ENCODE measurements around the gene CLNS1A.
"Not testable (repeated sequence)": the region's sequence is repeated elsewhere in the genome, so short reads cannot be mapped to it uniquely, and the experiment has no call there.

CLNS1A gene

DNA sequence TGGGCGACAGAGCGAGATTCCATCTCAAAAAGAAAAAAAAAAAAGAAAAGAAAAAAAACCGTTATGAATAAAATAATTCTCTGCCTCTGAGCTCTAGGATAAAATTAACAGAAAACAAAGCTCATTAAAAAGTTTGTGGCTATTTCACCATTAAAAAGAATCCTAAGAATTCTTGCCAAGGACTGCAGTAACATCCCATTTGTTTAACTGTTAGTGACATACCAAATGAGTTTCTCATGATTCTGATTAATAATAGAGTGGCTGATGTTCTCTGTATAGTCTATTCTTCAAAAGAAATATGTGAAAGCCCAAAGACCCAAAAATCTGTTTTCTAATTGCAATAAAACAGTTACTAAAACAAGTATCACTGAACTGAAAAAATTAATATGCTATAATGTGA is 19.7 kb downstream of the CLNS1A start:
- DNase-seq: no peak

DNA sequence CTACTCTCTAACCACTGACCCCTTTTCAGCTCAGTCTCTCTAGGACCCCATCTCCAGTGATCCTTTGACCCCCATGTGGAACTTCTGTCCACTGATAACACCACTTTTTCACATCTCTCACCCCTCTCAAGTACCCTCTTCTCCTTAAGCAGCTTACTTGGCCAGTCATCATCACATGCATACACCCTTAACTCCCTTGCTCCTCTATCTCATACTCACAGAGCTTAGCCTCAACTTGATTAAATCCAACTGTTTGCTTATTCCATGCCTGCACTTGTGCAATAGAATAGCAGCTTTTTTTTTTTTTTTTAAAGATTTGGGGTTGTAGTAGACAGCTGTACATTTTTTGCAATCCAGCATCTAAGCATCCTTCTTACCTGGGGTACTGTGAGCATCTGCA is 25.7 kb downstream of the CLNS1A start:
- DNase-seq: no peak

DNA sequence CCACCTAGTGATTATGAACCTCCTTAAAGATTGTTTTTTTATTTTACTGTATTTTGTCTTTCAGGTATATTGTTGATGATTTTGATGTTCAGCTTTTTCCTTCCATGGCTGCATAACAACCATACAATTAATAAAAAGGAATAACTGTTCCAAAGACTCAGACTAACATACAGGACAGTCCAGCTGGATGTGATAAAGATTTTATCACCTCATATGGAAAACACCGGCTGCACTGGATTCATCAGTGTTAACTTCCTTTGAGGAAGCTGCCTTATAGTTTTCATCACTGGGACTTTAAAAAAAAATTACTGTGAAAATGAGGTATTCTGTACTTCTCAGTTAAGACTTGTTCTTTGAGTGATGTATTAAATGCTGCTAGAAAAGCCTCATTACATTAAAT is 28.4 kb downstream of the CLNS1A start:
- no peak for DNase-seq

DNA sequence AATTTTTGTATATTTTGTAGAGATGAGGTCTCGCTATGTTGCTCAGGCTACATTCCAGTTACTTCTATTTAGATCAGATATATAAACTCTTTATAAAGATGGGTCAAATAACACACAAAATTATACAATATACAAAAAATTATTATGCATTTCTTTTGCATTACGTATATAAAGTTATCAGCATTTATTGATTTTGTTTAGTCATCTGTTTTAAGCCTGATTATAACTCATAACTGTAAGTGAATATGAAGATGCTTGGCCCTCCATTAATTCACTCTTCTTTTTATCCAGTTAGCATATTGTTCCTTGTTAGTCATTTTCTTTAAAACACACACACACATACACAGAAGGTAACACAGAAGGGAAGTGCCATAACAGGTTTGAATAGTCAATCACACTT is 33.3 kb downstream of the CLNS1A start:
- no peak for DNase-seq

DNA sequence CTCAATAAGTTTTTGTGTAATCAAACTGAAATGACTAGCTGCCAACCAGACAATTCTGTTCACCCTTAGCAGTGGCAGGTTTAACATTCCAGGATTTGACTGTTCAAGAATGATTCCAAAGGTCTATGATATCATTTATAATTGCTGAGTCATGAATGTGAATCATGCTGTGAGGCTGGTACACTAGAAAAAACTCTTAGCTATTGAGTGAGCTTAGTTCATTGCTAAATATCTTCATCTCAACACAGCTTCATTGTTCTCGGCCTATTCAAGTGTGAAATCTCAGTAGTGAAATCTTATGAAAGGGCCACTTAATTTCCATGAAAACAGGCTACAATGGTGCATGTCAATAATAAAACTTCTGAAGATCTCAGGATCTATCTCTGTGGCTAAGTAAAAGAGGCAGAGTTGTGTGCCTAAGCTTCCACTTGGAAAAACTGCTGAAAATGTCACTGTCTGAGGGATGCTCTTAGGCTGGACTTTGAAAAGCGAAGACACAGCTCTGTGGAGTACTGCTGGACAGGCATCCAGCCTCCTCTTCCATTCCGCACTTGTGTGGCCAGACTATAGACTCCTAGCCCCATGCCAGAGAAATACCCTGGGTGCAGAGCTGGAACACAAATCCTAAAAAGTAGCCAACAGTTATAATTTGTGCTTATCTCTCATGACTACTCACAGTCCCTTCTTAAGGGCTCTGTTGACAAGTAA is 35.1 kb downstream of the CLNS1A start:
- no peak for DNase-seq

DNA sequence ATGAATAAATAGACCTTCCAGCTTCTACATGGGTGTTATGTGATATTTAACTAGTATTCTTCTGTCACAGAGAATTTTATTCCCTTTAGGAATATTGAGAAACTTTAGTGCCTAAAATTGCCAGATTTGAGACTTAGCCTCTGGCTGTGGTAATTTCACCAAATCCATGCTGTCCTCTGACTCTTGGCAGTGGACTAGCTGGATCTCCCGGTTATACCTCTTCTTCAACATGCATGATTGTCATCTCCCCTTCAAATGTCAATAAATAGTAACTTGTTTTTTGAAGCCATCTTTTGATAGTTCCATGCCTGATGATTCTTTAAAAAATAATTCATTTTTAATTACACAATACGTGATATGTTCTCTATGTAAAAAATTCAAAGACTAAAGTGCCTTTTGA is 39.4 kb downstream of the CLNS1A start:
- DNase-seq: no peak

DNA sequence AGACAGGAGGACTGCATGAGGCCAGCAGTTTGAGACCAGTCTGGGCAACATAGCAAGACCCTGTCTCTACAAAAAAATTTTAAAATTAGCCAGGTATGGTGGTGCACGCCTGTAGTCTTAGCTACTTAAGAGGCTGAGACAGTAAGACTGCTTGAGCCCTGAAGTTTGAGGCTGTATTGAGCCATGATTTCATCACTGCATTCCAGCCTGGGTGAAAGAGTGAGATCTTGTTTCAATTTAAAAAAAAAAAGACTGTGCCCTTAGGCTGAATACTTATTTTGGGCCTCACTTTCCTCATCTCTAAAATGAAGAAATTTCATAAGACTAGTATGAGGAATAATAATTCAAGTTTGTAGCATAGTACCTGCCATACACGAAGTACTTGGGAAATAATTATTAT is 41.0 kb downstream of the CLNS1A start:
- DNase-seq: no peak

DNA sequence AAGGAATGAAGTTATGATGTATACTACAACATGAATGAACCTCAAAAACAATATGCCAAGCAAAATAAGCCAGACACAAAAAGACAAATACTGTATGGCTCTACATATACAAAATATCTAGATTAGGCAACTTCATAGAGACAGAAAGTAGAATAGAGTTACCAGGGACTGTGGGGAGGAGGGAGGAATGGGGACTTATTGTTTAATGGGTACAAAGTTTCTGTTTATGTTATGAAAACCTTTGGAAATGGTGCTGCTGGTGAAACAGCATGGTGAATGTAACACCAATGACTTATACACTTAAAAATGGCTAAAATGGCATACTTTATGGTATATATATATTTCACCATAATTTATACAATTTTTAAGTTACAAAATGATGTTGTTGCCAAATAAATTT is 43.7 kb downstream of the CLNS1A start:
- no peak for DNase-seq

DNA sequence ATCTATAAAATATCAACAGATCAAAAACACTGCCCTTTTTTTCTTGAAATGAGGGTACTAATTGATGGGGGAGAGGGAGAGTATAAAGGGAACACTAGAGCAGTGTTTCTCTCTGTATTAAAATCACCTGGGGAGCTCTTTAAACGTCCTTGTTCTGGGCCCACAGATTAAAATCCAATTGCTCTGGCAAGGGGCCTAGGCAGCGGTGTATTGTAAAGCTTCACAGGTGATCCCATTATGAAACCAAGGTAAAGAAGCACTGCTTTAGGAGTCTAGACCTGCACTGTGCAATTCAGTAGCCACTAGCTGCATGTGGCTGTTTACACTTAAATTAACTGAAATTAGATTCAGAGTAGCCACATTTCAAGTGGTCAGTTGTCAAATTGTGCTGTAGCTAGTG is 44.9 kb downstream of the CLNS1A start:
- no peak for DNase-seq

DNA sequence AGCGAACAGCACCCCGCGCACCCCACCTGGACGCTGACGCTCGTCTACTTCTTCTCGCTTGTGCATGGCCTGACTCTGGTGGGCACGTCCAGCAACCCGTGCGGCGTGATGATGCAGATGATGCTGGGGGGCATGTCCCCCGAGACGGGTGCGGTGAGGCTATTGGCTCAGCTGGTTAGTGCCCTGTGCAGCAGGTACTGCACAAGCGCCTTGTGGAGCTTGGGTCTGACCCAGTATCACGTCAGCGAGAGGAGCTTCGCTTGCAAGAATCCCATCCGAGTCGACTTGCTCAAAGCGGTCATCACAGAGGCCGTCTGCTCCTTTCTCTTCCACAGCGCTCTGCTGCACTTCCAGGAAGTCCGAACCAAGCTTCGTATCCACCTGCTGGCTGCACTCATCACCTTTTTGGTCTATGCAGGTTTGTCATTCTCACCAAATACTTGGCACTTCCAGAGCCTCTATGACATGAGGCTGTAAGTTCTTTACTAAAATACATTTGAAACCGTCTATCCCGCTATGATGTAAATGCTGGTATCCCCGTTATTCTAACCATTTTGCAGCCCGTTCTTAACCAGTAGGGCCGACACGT is 47.3 kb downstream of the CLNS1A start:
- DNase-seq: peak; percentile 13

DNA sequence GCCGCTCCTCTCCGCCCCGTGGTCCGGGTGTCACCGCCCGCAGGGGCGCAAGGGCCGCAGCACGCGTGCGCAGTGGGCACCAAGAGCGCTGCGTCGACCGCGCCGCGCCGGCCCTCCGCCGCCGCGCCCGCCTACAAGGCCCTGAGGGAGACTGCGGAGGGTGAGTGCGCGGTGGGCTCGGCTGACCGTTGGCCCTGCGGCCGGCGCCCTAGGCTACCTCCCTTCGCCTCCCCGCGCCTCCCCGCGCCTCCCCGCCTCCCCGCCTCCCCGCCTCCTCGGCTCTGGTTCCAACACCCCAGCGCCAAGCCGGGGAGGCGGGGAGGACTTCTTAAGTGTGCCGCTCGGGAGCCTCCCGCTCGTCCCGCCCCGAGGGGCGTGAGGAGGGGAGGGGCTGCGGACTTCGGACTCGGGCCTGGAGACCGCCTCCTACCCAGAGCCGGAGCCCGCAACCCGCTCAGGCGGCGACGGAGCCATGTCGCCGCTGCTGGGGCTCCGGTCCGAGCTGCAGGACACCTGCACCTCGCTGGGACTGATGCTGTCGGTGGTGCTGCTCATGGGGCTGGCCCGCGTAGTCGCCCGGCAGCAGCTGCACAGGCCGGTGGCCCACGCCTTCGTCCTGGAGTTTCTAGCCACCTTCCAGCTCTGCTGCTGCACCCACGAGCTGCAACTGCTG is 47.9 kb downstream of the CLNS1A start, which contains the start of gene AQP11:
AQP11 (plus strand) TSS at position 433 of the 673 bp plus-strand sequence; CDS start at position 473, 40 bp downstream.
- peak; percentile 82 for DNase-seq

DNA sequence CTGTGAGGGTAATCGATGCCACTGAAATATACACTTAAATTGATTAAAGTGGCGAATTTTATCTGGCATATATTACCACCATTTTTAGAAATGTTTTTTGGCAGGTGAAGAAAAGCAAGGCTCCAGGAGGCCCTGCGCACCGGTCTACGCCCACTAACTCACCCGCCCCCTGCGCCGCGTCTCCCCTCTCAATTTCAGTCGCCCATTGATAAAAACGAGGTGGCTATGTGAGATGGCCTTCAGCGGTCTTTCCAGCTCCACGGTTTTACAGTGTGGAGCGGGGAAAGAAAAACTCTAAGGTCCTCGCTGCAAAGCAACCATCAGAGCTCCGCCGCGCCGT is 48.4 kb downstream of the CLNS1A start:
- no peak for DNase-seq

DNA sequence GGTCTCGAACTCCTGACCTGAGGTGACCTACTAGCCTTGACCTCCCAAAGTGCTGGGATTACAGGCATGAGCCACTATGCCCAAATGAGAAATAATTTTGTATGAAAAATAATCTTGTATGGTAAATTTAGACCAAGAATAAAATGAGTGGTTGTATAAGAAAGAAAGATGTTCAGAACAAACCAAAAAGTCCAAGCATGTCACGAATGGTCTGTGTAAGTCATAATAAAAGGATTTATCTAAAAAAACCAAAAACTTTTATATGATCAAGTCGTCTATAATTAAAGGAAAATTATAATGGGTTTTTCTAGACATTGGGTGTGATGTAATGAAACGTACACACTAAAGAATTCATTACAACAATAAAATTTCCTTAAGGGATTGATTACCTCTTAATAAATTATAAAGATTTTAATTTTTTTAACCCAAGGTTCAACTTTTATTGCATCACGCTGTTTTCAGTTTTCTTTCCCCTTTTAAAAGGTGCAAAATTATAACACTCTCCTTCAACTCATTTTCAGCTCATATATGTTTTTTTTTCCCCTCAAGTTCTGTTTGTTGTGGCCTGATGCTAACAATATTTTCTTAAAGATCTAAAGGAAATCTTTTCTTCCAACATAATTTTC is 56.8 kb downstream of the CLNS1A start:
- DNase-seq: no peak

DNA sequence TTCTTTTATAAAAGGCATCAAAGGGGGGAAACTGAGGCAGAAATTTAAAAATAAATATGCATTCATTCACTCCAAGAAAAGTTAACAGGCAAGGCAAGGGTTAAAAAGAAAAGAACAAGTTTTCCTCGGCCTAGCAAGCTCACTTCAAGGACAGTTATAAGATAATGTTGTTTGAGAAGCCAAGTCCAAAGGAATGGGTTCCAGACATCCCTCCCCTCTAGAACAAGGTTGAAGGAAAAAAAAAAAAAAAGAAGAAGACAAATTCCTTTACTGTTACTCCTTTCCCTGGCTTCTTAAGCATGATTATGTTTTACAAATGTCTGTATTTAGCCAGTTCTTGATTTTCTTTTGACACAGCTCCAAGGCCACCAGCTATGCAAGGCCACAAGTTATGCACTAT is 62.2 kb downstream of the CLNS1A start:
- DNase-seq: not testable (repeated sequence)

DNA sequence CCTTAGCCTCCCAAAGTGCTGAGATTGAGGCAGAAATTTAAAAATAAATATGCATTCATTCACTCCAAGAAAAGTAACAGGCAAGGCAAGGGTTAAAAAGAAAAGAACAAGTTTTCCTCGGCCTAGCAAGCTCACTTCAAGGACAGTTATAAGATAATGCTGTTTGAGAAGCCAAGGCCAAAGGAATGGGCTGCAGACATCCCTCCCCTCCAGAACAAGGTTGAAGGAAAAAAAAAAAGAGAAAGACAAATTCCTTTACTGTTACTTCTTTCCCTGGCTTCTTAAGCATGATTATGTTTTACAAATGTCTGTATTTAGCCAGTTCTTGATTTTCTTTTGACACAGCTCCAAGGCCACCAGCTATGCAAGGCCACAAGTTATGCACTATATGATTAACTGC is 66.7 kb downstream of the CLNS1A start:
- DNase-seq: not testable (repeated sequence)

DNA sequence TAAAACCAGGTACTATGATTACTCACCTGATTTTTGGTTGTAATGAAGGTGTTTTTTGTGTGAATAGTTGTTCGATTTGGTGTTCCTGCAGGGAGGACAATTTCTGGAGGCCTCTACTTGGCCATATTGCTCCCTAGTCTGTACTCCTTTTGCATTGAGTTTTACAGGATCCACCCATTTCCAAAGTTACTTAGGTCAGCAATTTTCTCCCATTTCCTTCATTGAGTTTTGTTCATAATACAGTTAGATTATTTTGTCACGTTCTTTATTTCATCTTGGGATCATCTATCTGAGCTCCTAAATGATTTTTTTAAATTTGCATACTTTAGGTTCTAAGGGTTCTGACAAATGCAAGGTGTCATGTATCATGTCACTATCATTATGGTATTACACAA is 67.9 kb downstream of the CLNS1A start:
- no peak for DNase-seq

DNA sequence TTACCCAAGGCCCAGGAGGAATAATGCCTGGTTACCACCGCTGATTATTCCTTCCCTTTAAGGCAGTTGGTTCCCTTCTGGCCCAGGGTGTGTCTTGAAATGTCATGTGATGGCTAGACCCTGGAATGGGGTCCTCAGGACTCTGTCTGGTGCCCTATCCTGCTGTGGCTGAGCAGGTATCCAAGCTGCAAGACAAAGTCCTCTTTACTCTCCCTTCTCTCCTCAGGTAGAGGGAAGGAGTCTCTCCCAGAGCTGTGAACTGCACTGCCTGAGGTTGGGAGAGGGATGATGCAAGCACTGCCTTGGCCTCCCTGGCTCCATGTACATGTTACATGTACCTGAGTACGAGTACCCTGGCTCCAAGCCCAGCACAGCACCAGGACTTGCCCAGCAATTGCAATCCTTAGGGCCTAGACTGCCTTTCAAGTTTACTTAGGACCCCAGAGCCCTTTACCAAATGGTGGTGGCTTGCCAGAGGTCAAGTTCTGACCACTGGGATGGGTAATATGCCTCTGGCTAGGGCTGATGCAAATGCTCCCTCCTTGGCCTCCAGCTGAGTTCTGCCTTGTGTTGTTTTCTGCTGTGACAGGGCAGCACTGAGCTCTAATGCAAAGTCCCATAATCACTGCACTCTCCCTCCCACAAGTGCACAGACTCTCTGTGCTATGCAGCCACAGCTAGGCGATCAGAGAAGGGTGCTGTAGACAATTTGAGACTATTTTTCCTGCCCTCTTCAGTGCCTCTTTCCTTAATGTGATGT is 68.5 kb downstream of the CLNS1A start:
- DNase-seq: no peak

DNA sequence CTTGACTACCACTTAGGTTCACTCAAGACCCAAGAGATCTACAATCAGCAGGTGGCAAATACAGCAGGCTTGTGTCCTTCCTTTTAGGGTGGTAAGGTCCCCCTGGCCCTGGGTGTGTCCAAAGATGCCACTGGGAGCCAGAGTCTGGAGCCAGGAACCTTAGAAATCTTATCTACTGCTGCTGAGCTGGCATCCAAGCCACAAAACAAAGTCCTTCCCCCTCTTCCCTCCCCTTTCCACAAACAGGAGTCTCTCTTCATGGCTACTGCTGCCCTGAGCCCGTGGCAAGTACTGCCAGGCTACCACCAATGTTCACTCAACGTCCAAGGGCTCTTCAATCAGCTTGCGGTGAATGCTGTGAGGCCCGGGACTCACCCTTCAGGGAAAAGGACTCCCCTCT is 69.3 kb downstream of the CLNS1A start:
- DNase-seq: no peak
